Spleen (tissue), 11 donors: Measurements from ENCODE around the gene HEATR9. TPM values are rescaled to one million over a fixed set of nuclear protein-coding genes. Genes with fewer than 3 reads are reported as not detected.

Experiments used
- DNase-seq: peaks from one replicate; pipeline ENCODE4 v3.0.0-alpha.2; 2020
- H3K27ac ChIP-seq, 8 donors: fragments of 200-600 bp; sonication (generic) in 7 of 8; 1 replicate in 4 of 8; 2 replicates in 4 of 8; pipeline versions ENCODE4 v1.5.0 to v1.8.0; 2016 to 2021; ENCODE audit warnings: inconsistent platforms in 4 of 8, mild to moderate bottlenecking in 4 of 8, moderate library complexity in 1 of 8
- H3K27me3 ChIP-seq, 7 donors: fragments of 200-600 bp; sonication (generic) in 6 of 7; replicated peaks in 1 of 7; 1 replicate in 4 of 7; 2 replicates in 3 of 7; pipeline versions ENCODE4 v1.5.0 to v1.8.0; 2016 to 2021; ENCODE audit warnings: inconsistent platforms in 3 of 7, mild to moderate bottlenecking in 1 of 7
- H3K36me3 ChIP-seq, 6 donors: fragments of 200-600 bp; sonication (generic) in 5 of 6; 1 replicate in 4 of 6; 2 replicates in 2 of 6; pipeline versions ENCODE4 v1.5.0 to v1.8.0; 2016 to 2021; ENCODE audit warnings: inconsistent platforms in 2 of 6
- H3K4me1 ChIP-seq, 6 donors: fragments of 200-600 bp; sonication (generic) in 5 of 6; 1 replicate in 3 of 6; 2 replicates in 3 of 6; pipeline versions ENCODE4 v1.5.0 to v1.8.0; 2016 to 2021; ENCODE audit warnings: inconsistent platforms in 3 of 6
- H3K4me3 ChIP-seq, 8 donors: fragments of 200-600 bp; sonication (generic) in 7 of 8; 1 replicate in 4 of 8; 2 replicates in 4 of 8; pipeline versions ENCODE4 v1.5.0 to v1.8.0; 2016 to 2021; ENCODE audit warnings: inconsistent platforms in 4 of 8, mild to moderate bottlenecking in 4 of 8, moderate library complexity in 2 of 8
- H3K9me3 ChIP-seq, 8 donors: fragments of 200-600 bp; sonication (generic) in 7 of 8; 1 replicate in 4 of 8; 2 replicates in 4 of 8; pipeline versions ENCODE4 v1.5.0 to v1.8.0; 2016 to 2021; ENCODE audit warnings: inconsistent platforms in 4 of 8
- POLR2A ChIP-seq, 3 donors: fragments of 450-650 bp; IDR thresholded peaks; one replicate each; pipeline ENCODE4 v1.5.1; 2017; ENCODE audit warnings: antibody characterized with exemption in 3 of 3, mild to moderate bottlenecking in 1 of 3
- POLR2AphosphoS5 ChIP-seq, 3 donors: sonication (generic); formaldehyde crosslinking; IDR thresholded peaks; one replicate each; pipeline ENCODE4 v1.5.1; 2017; ENCODE audit warnings: antibody characterized with exemption in 3 of 3
- WGBS, 5 donors: extraction: QIAGEN DNeasy Blood & Tissue Kit in 3 of 5; methylation state at CpG; one replicate each; pipeline versions ENCODE4 v1.1.5 to v1.1.7; 2013 to 2018; 5-methylcytosine and 5-hydroxymethylcytosine counted together
- intact Hi-C: fragments of 100-400 bp; cut with DNase I; formaldehyde crosslinking; loops from one replicate; pipeline ENCODE4 v1.15.0; 2023; ENCODE audit warnings: low total_unique reads
- polyA plus RNA-seq, 3 donors: library from polyadenylated mRNA; stranded (reverse); fragments of 200-250 nt; gene quantifications; one replicate each; pipeline ENCODE4 v1.2.1, GENCODE V29; 2013
- total RNA-seq, 7 donors: library from RNA; depleted of rRNA in 3 of 7; stranded (reverse); fragments of >200 nt in 3 of 7; fragmentation: NEBNext Ultra II Directional in 4 of 7; extraction: Animal tissue kit (Norgen Biotek cat#: 25700) in 4 of 7; gene quantifications; one replicate each; pipeline versions ENCODE4 v1.1.0 to v1.2.1, GENCODE V29; 2016 to 2021
- TF ChIP-seq, protein P1 (sequence below), 11 experiments: fragments of 200-600 bp in 7 of 11; fragments of 450-650 bp in 4 of 11; sonication (generic) in 4 of 11; IDR thresholded peaks in 8 of 11; conservative IDR thresholded peaks in 3 of 11; 1 replicate in 7 of 11; 2 replicates in 4 of 11; pipeline versions ENCODE4 v1.4.0 to v1.8.0; 2016 to 2021; ENCODE audit warnings: antibody characterized with exemption in 11 of 11, inconsistent platforms in 4 of 11, mild to moderate bottlenecking in 1 of 11
- donor health status: healthy with polysubstance abuse.
- donor health status: DM: no; HTN: no; CAD: no; lungs with moderate emphysema.
- donor health status: DM: no; HTN: no; CAD: no.
- donor health status: Bipolar disorder and iron deficiency.
- donor health status: healthy.
- donor health status: DM: no; HTN: no; CAD: no.
- donor health status: DM: yes; HTN: yes; CAD: no.

Gene HEATR9
- total and polyA plus RNA-seq, 10 donors: 0.05 to 0.92 (median 0.49) TPM

DNA sequence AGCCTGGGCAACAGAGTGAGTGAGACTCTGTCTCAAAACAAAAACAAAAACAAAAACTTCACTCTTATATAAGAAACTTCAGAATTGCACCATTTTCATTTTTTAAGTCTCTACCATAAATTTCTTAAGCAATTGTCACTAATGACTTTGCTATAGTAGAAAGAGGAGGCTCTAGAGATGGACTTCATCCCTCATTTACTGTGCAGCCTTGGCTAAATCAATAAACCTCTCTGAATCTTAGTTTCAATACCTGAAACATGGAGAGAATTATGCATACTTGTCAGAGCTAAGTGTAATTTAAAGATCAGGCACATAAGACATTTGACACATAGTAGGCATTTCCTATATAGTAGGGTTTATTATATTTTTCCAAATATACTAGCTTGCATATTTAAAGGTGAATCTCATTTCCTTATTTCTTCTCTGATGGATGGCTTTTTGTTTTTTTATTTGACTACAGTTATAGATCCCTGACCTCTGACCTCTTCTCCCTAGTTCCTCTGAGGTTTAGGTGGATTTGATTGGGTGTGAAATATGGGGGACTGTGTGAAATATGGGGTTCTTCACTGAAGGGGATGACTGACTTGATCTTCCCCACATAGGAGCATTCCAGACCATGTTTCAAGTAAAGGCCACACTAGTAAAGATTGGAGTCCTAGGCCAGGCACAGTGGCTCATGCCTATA, 8.8 kb upstream of the HEATR9 start:
- TF ChIP-seq, protein P1, sequence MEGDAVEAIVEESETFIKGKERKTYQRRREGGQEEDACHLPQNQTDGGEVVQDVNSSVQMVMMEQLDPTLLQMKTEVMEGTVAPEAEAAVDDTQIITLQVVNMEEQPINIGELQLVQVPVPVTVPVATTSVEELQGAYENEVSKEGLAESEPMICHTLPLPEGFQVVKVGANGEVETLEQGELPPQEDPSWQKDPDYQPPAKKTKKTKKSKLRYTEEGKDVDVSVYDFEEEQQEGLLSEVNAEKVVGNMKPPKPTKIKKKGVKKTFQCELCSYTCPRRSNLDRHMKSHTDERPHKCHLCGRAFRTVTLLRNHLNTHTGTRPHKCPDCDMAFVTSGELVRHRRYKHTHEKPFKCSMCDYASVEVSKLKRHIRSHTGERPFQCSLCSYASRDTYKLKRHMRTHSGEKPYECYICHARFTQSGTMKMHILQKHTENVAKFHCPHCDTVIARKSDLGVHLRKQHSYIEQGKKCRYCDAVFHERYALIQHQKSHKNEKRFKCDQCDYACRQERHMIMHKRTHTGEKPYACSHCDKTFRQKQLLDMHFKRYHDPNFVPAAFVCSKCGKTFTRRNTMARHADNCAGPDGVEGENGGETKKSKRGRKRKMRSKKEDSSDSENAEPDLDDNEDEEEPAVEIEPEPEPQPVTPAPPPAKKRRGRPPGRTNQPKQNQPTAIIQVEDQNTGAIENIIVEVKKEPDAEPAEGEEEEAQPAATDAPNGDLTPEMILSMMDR (IDR thresholded peaks at IDR 0.05 in 8 of 11, conservative IDR thresholded peaks at IDR 0.05 in 3 of 11): no peak
- TF ChIP-seq POLR2AphosphoS5 (IDR thresholded peaks at IDR 0.05) (no peak), POLR2A (IDR thresholded peaks at IDR 0.05) (no peak)
- Histone ChIP-seq H3K27me3 (peaks cover 0 to 8% (median 0%) of the 10 kb centered on the region in 7 donors), H3K4me3 (peak overlapping the region in 3 of 8 donors; percentile 28 to 69 (median 35)), H3K27ac (peak overlapping the region in 4 of 8 donors; percentile 65 to 84 (median 72)), H3K36me3 (peaks cover 0 to 10% (median 0%) of the 10 kb centered on the region in 6 donors), H3K4me1 (peaks cover 0 to 60% (median 23%) of the 10 kb centered on the region in 6 donors), H3K9me3 (no peaks in the 10 kb centered on the region)
- no peak for DNase-seq
- intact Hi-C loops: no loop called here

DNA sequence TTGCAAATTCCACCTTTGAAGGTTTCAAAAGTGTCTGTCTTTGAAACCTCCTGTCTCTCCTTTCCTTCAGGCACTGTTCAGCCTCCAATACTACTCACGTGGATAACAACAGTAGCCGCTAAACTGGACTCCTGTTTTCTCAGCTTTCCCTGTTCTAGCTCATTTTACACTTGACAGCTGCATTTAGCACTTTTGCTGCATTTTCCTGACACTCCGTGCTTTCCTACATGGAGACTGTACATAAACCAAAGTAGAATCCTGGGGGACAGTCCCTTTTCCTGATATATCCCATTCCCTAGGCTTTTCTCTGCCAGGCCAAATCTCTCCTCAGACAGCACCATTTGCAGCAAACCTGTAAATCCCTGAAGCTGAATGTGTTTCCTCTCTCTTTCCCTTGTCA, 7.8 kb upstream of the HEATR9 start:
- peak overlapping the region in 2 of 8 donors; percentile 28 to 69 for H3K4me3 ChIP-seq
- 80 to 90% (median 89%) methylated on average over 3 of the region's 3 CpGs for WGBS, 5 donors
- H3K9me3 ChIP-seq: no peaks in the 10 kb centered on the region
- peak overlapping the region in 4 of 8 donors; percentile 35 to 84 (median 72) for H3K27ac ChIP-seq
- H3K4me1 ChIP-seq: peaks cover 0 to 68% (median 24%) of the 10 kb centered on the region in 6 donors
- no peak for TF ChIP-seq POLR2A (IDR thresholded peaks at IDR 0.05)
- intact Hi-C loops: no loop called here
- peaks cover 0 to 10% (median 0%) of the 10 kb centered on the region in 6 donors for H3K36me3 ChIP-seq
- DNase-seq: no peak
- peaks cover 0 to 8% (median 0%) of the 10 kb centered on the region in 7 donors for H3K27me3 ChIP-seq

DNA sequence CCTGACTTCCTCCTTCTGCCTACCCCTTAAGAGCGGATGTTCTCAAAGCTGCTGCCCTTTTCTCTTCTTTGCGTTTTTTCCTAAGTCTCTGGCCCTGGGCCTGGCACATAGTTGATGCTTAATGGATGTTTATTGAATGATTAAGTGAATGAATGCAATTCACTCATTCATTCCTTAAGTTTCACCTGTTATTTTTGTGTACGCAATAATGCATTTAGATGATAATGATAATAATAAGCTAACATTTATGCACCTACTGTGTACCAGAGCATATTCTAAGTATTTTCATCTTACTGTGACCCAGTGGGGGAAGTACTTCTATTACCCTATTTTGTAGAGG, 7.1 kb upstream of the HEATR9 start:
- 30 to 48% (median 39%) methylated on average over 3 of the region's 3 CpGs for WGBS, 5 donors
- no peak for DNase-seq
- Histone ChIP-seq H3K4me1 (peaks cover 0 to 69% (median 27%) of the 10 kb centered on the region in 6 donors), H3K27ac (peak overlapping the region in 4 of 8 donors; percentile 35 to 84 (median 72)), H3K9me3 (no peaks in the 10 kb centered on the region), H3K4me3 (peak overlapping the region in 2 of 8 donors; percentile 28 to 69), H3K36me3 (peaks cover 0 to 10% (median 0%) of the 10 kb centered on the region in 6 donors), H3K27me3 (peaks cover 0 to 8% (median 0%) of the 10 kb centered on the region in 7 donors)
- TF ChIP-seq, protein P1 (IDR thresholded peaks at IDR 0.05 in 8 of 11, conservative IDR thresholded peaks at IDR 0.05 in 3 of 11): no peak
- TF ChIP-seq POLR2AphosphoS5 (IDR thresholded peaks at IDR 0.05) (no peak), POLR2A (IDR thresholded peaks at IDR 0.05) (no peak)
- intact Hi-C loops: no loop called here

DNA sequence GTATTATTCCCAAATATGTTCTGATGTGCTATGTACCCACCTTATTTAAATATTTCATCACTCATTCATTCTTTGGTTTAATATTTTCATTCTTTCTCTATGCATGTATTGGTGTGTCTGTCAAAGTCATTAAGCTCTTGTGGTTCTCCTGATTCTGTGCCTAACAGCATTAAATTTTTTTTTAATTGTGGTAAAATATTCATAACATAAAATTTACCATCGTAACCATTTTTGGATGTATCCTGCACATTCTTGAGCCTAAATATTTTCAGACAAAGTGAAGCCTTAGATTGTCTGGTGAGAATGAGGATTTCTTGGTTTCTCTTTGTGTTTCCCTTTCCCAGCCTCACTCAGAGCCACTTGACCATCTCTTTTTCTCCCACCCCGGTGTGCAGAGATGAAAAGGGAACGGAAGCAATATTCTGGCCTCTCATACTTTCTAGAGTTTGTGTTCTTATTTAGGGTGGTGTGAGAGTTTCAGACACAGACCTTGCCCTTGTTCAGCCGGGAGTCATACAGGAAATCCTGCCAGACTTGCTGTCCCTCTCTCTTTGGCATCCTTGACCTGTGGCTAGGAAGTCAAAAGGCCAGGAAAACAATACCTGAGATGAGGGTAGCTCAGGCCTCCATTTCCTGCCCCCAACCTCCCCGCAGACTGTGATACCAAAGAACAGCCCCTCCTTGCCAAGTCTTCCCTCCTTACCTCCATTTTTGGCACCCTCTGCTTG, 6.5 kb upstream of the HEATR9 start:
- H3K4me3 ChIP-seq: peak overlapping the region in 2 of 8 donors; percentile 28 to 69
- no peak for DNase-seq
- H3K27me3 ChIP-seq: peaks cover 0 to 8% (median 0%) of the 10 kb centered on the region in 7 donors
- peaks cover 0 to 64% (median 24%) of the 10 kb centered on the region in 6 donors for H3K4me1 ChIP-seq
- no peaks in the 10 kb centered on the region for H3K9me3 ChIP-seq
- intact Hi-C loops: no loop called here
- H3K36me3 ChIP-seq: peaks cover 0 to 10% (median 0%) of the 10 kb centered on the region in 6 donors
- H3K27ac ChIP-seq: peak overlapping the region in 4 of 8 donors; percentile 35 to 84 (median 72)
- 26 to 40% (median 32%) methylated on average over 5 of the region's 5 CpGs for WGBS, 5 donors
- TF ChIP-seq POLR2A (IDR thresholded peaks at IDR 0.05): no peak
- TF ChIP-seq POLR2AphosphoS5 (IDR thresholded peaks at IDR 0.05): peak in 1 of 3 donors; percentile 47
